NCI-H2029 (cell line): ENCODE results near the gene GOLGA3.
"Not testable (repeated sequence)": the region's sequence is repeated elsewhere in the genome, so short reads cannot be mapped to it uniquely, and the experiment has no call there.

Source experiments
- DNase-seq: peaks from one replicate; lab custom pipeline; 2025; lab: John Stamatoyannopoulos, UW

Gene GOLGA3

GRCh38 chr12:132814232-132814631, 14.4 kb downstream of the GOLGA3 start:
- DNase-seq, result no peak

- no peak for DNase-seq
These were observed 15.2 kb downstream of the GOLGA3 start for GRCh38 chr12:132813443-132813842.

DNA sequence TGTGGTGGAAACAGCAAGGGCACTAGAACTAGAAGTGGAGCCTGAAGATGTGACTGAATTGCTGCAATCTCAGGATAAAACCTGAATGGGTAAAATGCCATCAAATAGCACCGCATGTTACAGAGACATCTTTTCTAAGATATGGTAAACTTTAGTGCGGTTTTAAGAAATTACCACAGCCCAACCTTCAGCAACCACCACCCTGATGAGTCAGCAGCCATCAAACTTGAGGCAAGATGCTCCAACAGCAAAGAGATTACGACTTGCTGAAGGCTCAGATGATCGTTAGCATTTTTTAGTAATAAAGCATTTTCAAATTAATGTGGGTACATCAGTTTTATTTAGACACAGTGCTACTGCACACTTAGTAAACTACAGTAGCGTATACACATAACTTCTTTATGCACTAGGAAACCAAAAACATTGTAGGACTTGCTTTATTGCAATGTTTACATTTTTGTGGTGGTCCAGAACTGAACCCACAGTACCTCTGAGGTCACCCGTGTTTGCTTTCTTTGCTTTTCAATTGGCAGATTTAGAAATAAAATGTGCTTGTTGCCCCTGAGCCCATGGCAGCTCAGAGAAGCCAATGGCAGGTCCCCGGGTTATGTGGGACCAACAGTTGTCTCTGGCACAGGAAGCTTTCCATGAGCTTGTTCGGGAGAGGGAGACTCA, 15.9 kb downstream of the GOLGA3 start:
- DNase-seq, result no peak

DNA sequence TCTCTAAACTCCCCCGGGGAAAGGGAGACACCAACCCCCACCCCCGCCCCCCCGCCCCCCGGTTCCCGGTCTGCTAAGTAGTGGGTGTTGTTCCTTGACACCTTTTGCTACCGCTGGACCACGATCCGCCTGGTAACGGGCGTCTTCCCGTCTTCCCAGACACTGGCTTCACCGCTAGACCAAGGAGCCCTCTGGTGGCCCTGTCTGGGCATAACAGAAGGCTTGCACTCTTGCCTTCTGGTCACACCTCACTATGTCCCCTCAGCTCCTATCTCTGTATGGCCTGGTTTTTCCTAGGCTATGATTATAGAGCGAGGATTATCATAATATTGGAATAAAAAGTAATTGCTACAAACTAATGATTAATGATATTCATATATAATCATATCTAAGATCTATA, 19.3 kb downstream of the GOLGA3 start:
- DNase-seq, result not testable (repeated sequence)

- no peak for DNase-seq
These were observed 21.2 kb downstream of the GOLGA3 start for GRCh38 chr12:132807295-132808092.

DNA sequence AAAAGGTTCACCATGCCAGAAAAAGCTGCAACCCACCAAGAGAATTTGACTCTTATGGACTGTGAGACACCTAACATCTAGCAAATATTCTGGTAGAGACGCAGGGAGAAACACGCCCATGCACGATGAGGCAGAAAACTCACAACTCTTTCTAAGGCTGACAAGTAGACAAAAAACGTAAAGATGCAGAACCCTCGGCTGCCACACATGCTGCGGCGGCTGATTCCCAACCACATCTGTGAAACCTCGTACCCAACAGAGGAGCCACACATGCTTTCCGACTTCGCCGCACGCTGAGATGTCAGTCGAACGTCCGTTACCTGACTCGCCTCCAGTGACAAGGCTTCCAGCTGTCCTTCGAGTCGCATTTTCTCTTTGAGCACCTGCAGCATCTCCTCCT, 21.8 kb downstream of the GOLGA3 start:
- DNase-seq, result no peak

DNA sequence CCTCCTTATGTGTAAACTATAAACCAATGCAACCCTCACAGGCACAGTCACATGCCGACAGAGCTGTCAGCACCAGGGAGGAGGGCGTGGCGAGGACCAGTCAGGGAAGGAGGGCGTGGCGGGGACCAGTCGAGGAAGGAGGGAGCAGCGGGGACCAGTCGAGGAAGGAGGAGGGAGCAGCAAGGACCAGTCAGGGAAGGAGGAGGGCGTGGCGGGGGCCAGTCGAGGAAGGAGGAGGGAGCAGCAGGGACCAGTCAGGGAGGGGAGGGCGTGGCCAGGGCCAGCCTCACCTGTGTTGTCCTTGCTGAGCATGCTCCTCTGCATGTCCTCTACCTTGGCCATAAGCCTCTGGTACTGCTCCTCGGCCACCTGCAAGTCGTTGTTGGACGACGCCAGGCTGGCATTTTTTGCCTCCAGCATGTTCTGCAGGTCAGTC, 24.2 kb downstream of the GOLGA3 start:
- DNase-seq, result no peak

- DNase-seq, result no peak
These were observed 24.8 kb downstream of the GOLGA3 start for GRCh38 chr12:132803888-132804287.

GRCh38 chr12:132803125-132803524, 25.5 kb downstream of the GOLGA3 start:
- no peak for DNase-seq

GRCh38 chr12:132801741-132802140, 26.9 kb downstream of the GOLGA3 start:
- DNase-seq, result no peak

GRCh38 chr12:132798836-132799235, 29.8 kb downstream of the GOLGA3 start:
- DNase-seq, result no peak

DNA sequence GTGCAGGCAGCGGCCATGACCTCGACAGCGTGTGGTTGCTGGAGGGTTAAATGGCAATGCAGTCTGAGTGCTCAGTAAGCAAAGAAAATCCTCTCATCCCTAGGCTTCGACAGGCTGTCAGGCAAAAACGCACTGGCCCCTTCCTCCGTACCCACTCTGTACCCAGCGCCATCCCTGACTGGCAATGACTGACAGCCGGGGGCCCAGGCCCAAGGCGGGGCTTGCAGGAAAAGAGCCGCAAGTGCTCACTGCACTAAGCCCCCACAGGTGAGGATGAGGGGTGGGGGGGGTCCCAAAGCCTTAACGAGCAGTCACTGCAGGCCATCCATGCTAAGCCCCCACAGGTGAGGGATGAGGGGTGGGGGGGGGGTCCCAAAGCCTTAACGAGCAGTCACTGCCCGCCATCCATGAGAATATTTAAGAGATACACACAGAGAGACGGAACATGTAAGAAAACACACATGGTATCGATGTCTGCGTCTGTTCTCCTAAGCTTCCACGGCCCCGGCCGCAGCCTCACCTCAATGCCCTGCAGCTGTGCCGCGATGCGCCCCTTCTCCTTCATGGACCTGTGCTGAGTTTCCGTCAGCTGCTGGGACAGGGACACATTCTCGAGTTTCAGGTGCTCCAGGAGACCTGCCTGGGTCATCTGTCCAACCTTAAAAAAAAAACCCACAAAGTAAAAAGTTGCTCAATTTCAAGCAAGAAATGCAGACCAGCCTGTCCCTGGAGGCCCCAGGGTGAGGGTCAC, 30.7 kb downstream of the GOLGA3 start:
- no peak for DNase-seq

GRCh38 chr12:132795847-132796246, 32.8 kb downstream of the GOLGA3 start:
- no peak for DNase-seq

DNA sequence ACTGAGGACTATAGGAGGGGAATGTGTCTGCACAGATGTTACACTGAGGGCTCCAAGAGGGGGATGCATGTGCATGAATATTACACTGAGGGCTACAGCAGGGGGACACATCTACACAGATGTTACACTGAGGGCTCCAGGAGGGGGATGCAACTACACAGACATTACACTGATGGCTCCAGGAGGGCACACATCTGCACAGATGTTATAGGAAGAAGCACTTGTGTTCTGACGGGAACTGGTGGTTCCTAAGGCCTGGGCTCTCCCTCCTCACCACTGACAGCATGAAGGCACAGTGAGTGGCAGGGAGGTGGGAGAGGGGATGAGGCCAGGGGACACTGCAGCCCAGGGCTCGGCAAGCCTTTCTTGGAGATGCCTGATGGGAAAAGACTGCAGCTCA, 36.7 kb downstream of the GOLGA3 start:
- not testable (repeated sequence) for DNase-seq

GRCh38 chr12:132789099-132789471, 39.6 kb downstream of the GOLGA3 start:
- no peak for DNase-seq

DNA sequence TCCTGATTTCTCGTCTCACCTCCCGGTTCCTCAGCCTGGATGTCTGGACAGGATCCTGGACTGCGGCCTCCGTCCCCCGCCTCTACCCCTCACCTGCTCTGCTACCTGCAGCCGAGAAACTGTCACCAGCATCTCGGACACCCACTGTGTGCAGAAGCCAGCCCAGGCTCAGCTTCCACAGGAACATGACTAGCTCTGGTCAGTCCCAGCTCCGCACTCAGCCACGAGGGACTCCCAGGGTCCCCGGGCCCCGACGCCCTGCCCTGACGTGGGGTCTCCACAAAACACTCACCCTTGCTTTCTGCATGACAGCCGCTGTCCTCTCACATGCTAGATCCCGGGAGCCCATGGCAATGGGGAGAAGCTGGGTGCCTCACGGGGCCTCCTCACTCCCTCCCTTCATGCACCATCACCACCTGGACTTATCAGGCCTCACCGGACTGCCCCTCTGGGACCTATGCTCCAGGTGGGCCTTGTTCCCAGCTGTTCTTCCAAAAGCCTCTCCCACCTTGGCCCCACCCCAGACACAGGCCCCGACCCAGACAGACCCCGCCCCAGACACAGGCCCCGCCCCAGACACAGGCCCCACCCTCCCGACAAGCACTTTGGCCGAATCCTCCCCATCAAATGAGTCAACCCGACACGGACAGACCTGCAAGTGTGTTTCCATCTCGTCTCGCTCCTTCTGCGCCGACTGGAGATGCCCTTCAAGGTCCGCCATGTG, 40.1 kb downstream of the GOLGA3 start:
- DNase-seq, result no peak

- no peak for DNase-seq
These were observed 40.8 kb downstream of the GOLGA3 start for GRCh38 chr12:132787877-132788276.

GRCh38 chr12:132786192-132786591, 42.5 kb downstream of the GOLGA3 start:
- DNase-seq, result no peak

- DNase-seq, result no peak
These were observed 44.1 kb downstream of the GOLGA3 start for GRCh38 chr12:132784580-132784979.

DNA sequence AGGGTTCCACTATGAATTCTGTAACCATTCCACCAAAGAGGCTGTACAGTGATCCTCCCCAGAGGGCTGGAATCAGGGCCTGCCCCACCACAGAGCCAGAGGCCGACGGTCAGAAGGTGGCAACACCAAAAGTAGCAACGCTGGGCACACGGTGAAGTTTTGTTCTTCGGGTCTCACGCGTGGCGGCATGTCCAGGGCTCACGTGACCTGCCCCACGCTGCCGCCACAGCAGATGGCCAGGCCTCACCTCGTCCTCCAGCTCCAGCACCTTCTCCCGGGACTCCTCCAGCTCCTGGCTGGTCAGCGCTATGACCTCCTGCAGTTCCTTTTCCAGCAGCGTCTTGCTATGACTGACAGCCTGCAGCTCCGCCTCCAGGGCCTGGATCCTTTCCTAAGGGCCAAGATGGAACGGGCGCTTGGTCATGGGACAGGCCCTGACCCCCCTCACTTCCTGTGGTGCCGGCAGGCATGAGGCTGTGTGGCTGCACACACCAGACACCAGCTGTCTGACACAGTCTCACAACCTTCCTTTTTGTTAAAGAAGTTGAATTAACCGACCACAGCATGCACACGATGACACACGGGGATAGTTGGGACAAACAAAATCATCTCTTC, 44.6 kb downstream of the GOLGA3 start:
- no peak for DNase-seq

GRCh38 chr12:132781938-132782337, 46.7 kb downstream of the GOLGA3 start:
- DNase-seq, result no peak
